Ureter (tissue), 1 donor: ENCODE measurements around the gene ITGB4. TPM values are rescaled to one million over a fixed set of nuclear protein-coding genes. Genes with fewer than 3 reads are reported as not detected.

Experiments used
- DNase-seq: peaks from one replicate; pipeline ENCODE4 v3.0.0-alpha.2; 2020; ENCODE audit warnings: low spot score
- total RNA-seq: library from RNA; stranded (reverse); gene quantifications from one replicate; pipeline ENCODE4 v1.2.4, GENCODE V29; 2023
- donor health status: DM: yes; HTN: yes; CAD: no.

The ITGB4 gene
- 303 TPM for total RNA-seq

DNA sequence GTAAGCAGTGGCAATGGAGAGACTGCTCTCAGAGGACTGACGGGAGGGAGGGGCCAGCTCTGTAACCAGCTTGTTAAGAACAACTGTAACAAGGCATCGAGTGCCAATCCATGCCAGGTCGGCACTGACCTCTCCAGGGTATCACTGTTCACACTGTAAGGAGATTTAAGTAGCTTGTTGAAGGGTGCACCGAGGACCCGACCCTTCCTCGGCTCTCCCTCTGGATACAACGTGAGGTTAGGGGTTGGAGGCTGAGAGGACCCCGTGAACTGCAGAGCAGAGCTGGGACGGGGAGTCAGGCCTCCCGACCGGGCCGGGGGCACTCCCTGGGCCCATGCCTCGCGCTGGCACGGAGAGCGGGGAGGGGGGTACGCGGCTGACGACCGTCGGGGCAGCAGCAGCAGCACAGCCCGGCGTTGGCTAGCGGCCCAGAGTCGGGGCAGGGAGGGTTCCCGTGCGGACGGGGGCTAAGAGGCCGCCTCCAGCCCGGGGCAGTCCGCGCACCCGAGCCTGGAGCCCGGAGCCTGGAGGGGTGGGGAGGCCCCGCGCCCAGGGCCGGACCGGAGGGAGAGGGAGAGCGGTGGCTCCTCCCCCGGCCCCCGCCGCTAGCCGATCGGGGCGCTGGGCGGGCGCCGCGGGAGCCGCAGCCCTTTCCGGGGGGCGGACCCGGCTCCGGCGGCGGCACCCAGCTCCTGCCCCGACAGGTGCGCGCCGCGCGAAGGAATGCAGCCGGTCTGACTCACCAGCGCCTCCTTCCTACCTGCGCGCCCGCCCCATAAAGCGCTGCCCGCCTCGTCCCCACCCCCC is at the start of gene ITGB4:
Gene ITGB4, plus strand, starts transcription at position 804 of the 807 bp plus-strand sequence. CDS start 3,245 bp downstream, outside the sequence.
- peak; percentile 76 for DNase-seq

DNA sequence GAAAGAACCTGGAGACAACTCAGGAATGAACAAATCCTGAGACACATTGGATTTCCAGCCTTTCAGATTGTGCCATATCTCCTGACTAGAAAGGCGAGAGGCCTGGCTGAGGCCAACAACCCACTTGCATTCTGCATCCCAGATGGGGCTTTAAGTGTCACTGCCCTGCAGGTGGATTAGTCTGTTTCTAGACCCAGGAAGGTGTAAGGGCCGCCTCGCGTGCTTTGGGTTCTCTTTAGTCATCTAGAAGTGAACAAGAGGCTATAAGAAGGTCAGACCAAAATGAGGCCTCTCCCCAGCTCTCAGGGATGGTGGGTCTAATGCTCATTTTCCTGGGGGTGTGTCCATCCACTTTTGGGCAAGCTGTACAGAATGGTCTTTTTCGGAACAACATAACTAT is 49.2 kb upstream of the ITGB4 start:
- no peak for DNase-seq

GRCh38 chr17:75673487-75673886 is 47.8 kb upstream of the ITGB4 start:
- DNase-seq = no peak

DNA sequence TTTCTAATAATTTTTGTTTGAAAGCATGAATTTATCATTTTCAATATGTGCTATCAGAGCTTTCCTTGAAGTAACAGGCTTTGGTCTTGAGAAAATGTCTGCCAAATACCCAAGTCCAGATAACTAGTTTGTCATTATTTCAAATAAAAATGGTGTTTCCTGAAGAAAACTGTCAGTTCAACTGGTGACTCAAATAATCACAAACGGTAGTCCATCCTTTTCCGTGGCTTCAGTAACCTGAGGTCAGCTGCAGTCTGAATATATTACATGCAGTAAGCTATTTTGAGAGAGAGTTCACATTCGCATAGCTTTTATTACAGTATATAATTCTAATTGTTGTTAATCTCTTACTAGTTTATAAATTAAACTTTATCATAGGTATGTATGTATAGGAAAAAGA is 44.8 kb upstream of the ITGB4 start:
- no peak for DNase-seq

GRCh38 chr17:75679706-75680211 is 41.5 kb upstream of the ITGB4 start:
- no peak for DNase-seq

DNA sequence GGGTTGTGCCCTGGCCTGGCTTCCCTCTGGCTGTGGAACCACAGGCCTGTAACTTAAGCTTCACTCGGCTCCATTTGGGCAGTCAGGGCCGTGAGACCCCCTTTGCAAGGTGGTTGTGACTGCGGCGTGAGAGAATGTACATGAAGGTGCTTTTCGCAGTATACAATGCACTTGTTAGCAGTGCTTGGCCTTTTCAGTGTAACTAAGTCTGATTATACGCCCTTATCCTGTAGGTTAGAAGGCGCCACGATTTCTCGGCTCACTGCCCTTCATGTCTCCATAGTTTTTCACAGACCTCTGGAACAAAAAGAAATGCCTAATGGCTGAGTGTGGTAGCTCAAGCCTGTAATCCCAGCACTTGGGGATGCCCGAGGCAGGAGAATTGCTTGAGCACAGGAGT is 40.8 kb upstream of the ITGB4 start:
- no peak for DNase-seq

DNA sequence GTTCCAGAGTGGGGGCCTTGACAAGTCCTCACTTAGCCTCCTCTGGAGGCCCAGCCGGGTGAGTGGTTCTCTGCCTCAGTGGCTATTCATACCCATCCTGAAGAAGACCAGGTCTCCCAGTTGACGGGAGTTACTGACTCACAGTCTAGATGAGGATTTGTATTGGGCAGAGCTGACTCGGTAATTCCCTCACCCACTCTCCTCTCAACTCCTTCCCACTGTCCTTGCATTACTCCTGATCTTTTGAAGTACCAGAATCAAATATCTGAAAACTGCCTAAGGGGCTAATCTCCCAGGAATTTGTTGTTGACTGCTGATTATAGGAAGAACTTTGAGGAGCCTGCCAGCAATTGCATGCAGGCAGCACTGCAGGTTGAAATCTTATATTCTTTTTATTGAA is 40.0 kb upstream of the ITGB4 start:
- DNase-seq = no peak

DNA sequence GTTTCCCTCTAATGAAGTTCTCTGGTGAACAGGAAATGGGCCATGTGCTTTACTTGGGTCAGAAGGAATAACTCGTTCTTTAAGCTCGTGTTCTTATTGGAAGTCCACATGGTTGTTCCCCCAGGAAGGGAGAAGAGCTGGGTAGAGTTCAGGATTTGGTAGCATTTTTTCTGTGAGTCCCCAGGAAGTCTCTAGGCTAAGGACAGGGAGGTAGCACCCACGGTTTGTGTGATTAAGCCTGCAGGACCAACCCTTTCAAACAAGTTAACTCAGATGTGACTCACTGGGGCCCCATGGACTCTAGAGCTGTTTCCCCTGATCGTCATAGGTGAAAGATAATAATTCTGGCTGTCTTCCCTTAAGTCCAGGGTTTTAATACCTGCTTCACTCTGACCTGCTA is 37.7 kb upstream of the ITGB4 start:
- peak; percentile 43 for DNase-seq

DNA sequence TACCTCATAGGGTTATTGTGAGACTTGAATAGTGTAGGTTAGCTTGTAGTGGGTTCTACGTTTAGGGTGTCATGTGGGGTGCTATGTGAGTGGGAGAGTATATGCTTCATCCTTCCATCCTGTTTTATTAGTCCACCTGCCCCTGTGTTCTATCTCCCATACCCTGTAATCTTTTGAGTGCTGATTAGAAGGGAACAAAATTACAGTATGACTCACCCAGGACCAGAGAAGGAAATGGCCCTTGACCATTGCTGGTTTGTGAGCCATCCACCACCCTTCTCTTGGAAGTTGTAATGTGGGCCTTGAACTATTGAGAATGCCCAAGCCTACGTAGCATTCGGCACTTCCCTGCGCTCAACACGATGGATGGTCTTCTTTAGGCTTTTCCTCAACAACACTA is 37.0 kb upstream of the ITGB4 start:
- DNase-seq = no peak

GRCh38 chr17:75684924-75685323 is 36.3 kb upstream of the ITGB4 start:
- peak; percentile 81 for DNase-seq

GRCh38 chr17:75685499-75685898 is 35.8 kb upstream of the ITGB4 start:
- DNase-seq = no peak

DNA sequence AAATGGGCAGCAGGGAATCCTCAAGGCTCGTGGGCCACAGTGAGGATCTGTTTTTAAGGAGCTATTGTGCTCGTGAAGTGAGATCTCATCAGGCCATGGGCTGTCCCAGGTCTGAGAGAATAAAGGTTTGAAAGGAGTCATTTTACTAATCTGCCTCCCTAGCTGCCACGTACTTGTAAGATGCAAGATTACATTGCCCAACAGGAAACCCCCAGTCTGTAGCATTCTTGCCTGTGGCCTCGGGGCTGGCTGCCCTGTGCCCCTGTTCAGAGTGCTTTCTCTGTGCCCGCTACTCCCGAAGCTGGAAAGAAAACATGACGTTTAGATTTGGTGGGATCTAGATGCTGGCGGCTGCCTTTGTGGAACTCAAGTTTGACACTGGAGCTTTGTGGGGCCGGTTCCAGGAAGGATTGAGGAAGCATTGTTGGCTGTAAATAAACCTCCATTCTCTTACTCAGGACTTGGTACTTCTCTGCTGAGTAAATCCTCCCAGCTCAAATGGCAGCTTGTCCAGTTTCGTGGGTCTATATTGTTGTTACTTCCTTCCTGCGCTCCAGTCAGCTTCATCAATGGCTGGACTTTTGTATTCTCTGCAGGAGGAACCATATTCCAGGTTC is 32.9 kb upstream of the ITGB4 start:
- DNase-seq = no peak

DNA sequence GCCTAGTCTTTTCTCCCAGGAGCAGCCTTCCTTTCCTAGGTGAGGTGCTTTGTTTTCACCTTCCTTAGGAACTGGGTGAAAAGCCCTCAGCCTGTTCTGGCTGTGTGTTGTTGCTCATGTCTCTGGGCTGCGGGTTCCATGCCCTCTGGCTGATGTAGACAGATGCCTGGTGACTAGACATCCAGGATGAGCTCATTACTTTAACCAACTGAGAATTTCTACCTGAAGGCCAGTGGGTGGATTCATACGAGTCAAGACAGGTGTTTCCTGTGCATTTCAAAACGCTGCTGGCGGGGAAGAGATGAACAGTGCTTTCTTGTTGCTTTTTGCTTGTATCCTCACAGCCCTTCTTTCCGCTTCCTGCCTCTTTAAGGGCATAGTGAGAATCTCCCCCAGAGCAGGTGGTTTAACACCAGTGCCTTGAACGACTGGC is 31.8 kb upstream of the ITGB4 start:
- DNase-seq = no peak

GRCh38 chr17:75691371-75691791 is 29.9 kb upstream of the ITGB4 start:
- no peak for DNase-seq

DNA sequence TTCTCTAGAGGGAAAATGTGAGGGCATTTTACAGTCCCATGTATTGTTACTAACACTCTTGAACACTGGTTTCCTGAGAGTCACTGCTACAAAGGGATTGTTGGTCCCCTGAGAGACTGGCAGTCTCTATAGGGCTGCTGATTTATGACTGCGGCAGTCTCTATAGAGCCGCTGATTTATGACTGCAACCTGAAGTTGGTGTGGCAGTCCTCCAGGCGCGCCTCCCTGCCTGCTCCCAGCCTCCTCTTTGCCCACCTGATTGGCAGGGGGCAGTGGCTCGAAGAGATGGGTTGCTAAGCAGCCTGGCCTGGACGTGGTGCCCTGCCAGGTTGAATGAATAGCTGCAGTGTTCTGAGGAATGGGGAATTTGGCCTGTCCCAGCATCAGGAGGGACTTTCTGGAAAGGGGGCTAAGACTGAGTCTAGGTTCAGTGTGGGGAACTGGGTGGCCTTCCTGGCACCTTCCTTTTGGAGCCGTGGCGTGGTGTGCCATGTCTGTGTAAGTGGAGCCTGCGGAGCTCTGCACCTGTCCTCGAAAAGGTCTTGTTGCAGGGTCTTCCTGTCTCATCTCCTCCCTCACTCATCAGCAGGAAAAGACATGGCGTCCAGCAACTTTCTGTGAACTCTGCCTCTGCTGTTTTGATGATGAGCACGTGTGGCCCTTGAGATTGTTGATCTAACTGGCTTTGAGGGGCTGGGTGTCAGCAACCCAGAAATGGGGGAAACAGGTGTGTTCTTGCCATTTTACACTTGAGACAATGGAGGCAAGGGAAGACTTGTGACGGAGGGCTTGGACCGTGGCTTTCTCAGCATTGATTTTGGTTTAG is 29.2 kb upstream of the ITGB4 start:
- DNase-seq = no peak

DNA sequence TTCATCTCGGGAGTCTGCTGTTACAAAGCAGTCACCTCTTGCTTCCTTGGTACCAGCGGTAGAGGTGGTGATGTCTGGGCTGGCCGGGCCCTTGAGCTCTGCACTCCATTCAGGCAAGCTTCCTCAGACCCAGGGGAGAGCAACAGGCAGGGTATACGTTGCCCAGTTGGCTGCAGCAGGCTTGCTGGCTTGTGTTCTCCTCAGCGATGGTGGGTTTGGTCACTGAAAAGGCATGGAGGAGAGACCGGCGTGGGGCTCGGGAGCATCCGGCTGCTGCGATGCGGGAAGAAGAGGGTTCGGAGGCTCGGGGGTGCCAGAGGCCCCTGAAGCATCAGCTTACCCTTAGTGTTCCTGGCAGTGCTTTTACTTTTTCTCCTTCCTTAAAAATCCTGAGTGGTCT is 28.3 kb upstream of the ITGB4 start:
- no peak for DNase-seq

DNA sequence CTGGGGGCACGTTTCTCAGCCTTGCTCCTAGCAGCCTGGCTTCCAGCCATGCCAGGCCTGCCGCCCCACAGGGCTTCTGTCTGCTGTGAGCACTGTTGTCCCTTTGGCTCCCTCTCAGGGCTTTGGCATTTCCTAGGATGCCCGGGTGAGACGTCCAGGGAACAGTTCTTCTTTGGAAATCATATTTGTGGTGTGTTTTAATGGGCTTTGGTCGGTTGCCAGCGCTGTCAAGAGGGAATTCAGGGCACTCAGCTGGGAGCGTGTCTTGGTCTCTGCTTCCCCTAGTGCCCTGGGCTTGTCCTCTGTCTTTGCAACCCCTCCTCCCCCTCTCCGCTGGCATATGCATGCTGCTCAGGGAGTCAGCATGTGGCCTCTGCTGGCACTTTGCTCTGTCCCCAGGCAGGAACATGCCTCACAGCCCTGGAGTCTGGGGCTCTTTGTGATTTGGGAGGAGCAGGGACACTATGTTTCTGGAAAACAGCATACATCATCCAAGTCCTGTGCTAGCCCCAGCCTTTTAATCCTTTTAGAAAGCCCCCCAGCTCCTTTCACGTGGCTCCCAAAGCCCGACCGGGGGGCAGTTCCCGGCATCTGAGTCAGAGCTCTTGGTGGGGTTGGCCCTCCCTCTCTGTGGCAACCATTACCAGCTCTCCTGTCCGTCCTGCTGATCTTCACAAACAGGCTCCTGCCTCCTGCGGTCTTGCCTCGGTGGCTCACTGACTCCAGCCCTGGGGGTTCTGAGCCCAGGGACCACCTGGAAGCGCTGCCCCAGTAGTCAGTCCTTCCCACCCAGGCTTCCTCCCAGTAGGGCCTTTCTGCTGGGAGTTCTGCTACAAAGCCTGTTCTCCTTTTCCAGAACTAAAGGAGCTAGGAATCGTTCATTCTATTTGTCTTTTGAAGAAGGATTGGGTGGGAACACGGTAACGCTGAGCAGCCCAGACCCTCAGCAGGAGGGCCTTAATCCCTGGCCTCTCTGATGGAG is 27.5 kb upstream of the ITGB4 start:
- peak; percentile 83 for DNase-seq

DNA sequence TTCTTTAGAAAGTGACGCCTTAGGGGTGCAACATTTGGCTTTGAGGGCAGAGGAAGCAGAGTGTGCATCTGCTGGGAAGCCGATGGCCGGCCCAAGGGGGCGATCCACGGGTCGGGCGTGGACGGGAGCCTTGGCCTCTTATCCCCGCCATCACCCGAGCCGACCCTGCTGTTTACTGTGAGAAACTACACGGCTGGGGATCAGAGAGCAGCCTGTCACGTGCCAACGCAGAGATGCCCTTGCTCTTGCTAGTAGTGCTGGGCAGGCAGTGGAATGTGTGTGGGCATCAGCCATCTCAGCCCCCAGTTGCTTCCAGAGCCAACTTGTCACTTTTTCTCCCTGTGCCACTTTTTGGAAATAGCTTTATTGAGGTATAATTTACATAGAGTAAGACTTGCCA is 26.7 kb upstream of the ITGB4 start:
- DNase-seq = no peak

DNA sequence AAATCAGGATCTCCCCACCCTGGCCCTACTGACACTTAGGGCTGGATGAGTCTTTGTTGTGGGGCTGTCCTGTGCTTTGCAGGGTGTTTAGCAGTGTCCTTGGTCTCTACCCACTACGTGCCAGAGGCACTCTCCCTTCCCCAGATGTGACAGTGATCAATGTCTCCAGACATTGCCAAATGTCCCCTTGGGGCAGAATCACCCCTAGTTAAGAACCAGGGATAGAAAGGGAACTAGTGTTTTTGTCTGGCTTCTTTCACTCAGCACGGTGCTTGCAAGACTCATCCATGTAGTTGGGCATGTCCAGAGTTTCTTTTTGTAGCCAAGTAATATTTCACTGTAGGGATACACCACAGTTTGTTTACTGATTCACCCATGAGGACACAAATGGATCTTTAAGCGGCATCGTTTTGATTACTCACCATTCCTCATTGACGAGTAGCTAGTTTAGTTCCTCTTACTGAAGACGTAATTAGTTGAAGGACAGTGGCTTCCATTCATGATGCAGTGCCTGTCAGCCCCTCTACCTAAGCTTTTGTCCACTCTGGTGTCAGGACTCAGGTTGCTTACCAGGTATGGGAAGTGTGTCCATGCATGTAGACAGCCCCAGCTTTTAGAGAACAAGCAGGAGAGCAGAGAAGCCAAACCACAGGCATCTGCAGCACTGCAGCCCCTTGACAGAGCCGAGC is 26.0 kb upstream of the ITGB4 start:
- DNase-seq = no peak

- DNase-seq = no peak
These were observed 25.4 kb upstream of the ITGB4 start for GRCh38 chr17:75695830-75696271.
